ENCODE data around the gene SCNN1A. TPM values are rescaled to one million over a fixed set of nuclear protein-coding genes. Genes with fewer than 3 reads are reported as not detected.

SCNN1A gene
- total RNA-seq, result 100 to 1,000 TPM; 158 to 188 TPM

DNA sequence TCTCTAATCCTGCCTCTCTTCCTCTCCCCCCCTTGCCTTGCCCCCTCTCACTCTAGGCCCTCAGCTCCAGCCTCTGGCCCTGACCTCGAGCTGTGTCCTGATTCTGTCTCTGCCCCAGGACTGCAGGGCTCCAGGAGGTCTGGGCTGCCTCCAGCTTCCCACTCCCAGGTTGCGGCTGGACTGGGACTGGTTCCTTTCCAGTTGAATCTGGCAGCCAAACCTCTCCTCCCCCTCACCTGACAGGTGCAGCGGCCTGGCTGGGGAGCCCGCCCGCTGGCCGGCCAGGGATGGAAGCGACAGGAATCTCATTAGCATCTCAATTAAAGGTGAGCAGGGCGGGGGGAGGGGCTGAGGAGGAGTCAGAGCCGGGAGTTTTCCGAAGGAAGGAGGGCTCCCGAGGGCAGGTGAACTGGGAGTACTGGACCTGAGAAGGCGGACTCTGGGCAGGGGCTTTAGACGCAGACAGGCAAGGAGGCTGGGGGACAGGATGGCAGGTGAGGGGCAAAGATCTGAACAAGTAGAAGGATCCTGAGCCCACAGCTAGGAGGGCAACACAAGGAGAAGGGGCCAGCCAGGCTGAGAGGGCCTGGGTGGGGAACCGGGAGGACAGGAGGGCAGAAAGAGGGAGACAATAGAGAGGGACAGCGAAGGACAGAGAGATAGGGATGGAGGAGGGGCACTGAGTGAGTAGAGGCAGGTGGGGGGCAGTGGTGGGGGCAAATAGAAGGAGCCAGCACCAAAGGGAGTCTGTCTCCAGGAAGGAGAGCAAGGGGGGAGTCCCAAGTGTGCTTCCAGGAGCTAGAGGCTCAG, at the start of gene SCNN1A:
Gene SCNN1A (minus strand): TSS at position 295 of the 810 bp plus-strand sequence. CDS start 780 bp downstream, outside the sequence.
- Histone ChIP-seq H3K27ac (peak within 1 kb of the TSS; percentile 91), H3K4me1 (peaks cover 13% of the 10 kb centered on the region), H3K36me3 (no peaks in the 10 kb centered on the region), H3K27me3 (no peaks in the 10 kb centered on the region), H3K9me3 (no peaks in the 10 kb centered on the region), H3K4me3 (peak within 1 kb of the TSS; percentile 34), H3K9ac (ENCODE audit: low read depth in 2 of 2, low read length in 2 of 2) (peak within 1 kb of the TSS; percentile 89)
- intact Hi-C loops (cut with DNase I), result no loop called here
- peak; percentile 92 for DNase-seq
- TF ChIP-seq, protein P1, sequence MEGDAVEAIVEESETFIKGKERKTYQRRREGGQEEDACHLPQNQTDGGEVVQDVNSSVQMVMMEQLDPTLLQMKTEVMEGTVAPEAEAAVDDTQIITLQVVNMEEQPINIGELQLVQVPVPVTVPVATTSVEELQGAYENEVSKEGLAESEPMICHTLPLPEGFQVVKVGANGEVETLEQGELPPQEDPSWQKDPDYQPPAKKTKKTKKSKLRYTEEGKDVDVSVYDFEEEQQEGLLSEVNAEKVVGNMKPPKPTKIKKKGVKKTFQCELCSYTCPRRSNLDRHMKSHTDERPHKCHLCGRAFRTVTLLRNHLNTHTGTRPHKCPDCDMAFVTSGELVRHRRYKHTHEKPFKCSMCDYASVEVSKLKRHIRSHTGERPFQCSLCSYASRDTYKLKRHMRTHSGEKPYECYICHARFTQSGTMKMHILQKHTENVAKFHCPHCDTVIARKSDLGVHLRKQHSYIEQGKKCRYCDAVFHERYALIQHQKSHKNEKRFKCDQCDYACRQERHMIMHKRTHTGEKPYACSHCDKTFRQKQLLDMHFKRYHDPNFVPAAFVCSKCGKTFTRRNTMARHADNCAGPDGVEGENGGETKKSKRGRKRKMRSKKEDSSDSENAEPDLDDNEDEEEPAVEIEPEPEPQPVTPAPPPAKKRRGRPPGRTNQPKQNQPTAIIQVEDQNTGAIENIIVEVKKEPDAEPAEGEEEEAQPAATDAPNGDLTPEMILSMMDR (IDR thresholded peaks at IDR 0.05), result no peak

DNA sequence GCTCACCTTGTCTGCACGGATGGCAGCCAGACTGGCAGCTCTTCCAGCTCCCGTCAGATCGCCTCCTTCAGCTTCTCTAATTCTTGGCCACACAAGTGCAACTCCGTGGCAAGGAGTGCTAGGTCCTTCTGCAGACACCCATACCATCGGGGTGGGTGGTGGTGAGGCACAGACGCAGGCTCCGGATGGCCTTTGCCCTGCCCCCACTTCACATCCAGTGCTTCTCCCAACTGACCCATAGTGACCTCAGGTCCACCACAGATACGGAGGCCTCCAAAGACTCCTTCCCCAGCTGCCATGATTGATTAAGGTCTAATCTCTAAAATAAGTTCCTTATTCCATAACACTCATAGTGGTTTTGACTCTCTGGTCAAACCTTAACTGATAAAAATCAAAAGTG, 49.5 kb upstream of the SCNN1A start:
- Histone ChIP-seq H3K27ac (no peak overlapping the region), H3K27me3 (no peaks in the 10 kb centered on the region), H3K4me3 (no peak overlapping the region), H3K9me3 (no peaks in the 10 kb centered on the region), H3K9ac (ENCODE audit: low read depth in 2 of 2, low read length in 2 of 2) (no peak overlapping the region), H3K36me3 (no peaks in the 10 kb centered on the region), H3K4me1 (peaks cover 3% of the 10 kb centered on the region)
- intact Hi-C loops (cut with DNase I), result loop anchor here (5.0 kb wide), 2 partner anchors 42 to 112 kb away; no protein-coding TSS in a partner anchor
- TF ChIP-seq, protein P1 (IDR thresholded peaks at IDR 0.05), result no peak
- DNase-seq, result no peak

DNA sequence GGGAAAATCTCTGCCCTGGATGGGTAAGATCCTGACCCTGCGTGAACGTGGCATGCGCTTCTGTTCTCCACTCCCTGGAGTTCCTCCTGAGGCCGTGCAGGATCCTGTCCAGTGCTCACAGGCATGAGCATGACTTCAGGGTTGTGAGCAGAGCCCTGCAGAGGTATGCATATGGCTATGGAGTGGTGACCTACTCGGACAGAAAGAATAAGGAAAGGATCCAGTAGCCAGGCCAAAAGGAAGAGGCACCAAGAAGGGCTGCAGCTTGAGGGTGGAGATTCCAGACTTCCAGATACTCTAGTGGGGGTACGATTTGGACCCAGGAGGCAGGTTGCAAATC, 48.6 kb upstream of the SCNN1A start:
- DNase-seq, result no peak
- Histone ChIP-seq H3K27ac (no peak overlapping the region), H3K27me3 (no peaks in the 10 kb centered on the region), H3K4me1 (peaks cover 3% of the 10 kb centered on the region), H3K36me3 (no peaks in the 10 kb centered on the region), H3K9me3 (no peaks in the 10 kb centered on the region), H3K4me3 (no peak overlapping the region), H3K9ac (ENCODE audit: low read depth in 2 of 2, low read length in 2 of 2) (peak overlapping the region; percentile 36 to 53)
- intact Hi-C loops (cut with DNase I), result loop anchor here (5.0 kb wide), 2 partner anchors 43 to 113 kb away; no protein-coding TSS in a partner anchor
- TF ChIP-seq, protein P1 (IDR thresholded peaks at IDR 0.05), result no peak

DNA sequence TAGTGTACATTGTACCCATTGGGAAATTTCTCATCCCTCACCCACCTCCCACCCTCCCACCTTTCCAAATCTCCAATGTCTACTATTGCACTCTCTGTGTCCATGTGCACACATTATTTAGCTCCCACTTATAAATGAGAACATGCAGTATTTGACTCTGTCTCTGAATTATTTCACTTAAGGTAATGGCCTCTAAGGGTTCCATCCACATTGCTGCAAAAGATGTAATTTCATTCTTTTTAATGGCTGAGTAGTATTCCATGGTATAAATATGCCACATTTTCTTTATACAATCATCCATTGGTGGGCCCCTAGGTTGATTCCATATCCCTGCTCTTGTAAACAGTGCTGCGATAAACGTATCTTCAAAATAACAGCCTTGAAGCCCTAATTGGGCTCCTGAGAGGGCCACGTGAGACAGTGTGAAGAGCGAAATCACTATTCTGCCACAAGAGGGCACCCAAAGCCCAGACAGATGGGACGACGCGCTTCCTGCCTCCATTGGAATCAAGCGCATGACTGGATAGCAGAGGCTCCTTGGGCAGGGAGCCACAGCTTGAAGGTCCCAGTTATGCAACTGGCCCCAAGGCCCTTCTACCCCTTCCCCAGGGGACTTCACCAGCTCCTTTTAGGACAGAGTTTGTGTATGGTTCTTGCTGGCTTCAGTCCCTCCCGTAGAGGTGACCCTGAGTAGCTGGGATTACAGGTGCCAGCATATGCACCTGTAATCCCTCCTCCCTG, 48.1 kb upstream of the SCNN1A start:
- no peaks in the 10 kb centered on the region for H3K9me3 ChIP-seq
- H3K4me1 ChIP-seq, result peaks cover 3% of the 10 kb centered on the region
- no peak overlapping the region for H3K4me3 ChIP-seq
- no peaks in the 10 kb centered on the region for H3K27me3 ChIP-seq
- H3K27ac ChIP-seq, result no peak overlapping the region
- peak overlapping the region; percentile 36 to 53 for H3K9ac ChIP-seq (ENCODE audit: low read depth in 2 of 2, low read length in 2 of 2)
- peak; percentile 89 for DNase-seq
- intact Hi-C loops (cut with DNase I), result loop anchor here (5.0 kb wide), 2 partner anchors 44 to 114 kb away; no protein-coding TSS in a partner anchor
- H3K36me3 ChIP-seq, result no peaks in the 10 kb centered on the region
- TF ChIP-seq, protein P1 (IDR thresholded peaks at IDR 0.05), result peak; percentile 91

DNA sequence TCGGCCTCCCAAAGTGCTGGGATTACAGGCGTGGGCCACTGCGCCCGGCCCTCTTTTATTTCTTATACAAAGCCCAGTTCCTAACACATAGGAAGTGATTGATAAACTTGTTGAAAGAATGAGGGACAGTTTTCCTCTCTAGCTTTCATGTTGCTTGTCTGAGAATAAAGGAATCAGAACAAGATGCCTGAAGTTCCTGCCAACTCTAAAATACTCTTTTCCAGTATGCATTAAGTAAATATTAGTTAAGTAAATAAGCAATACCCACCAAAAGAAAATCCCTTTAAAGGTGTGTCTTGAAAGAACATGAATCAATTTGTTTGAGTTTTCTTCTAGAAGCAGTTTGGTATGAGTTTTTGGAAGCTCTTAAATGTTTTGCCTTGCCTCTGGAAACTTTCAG, 45.0 kb upstream of the SCNN1A start:
- H3K4me1 ChIP-seq, result peaks cover 3% of the 10 kb centered on the region
- H3K27ac ChIP-seq, result no peak overlapping the region
- H3K4me3 ChIP-seq, result no peak overlapping the region
- intact Hi-C loops (cut with DNase I), result loop anchor here (5.0 kb wide), 2 partner anchors 47 to 117 kb away; no protein-coding TSS in a partner anchor
- H3K9me3 ChIP-seq, result no peaks in the 10 kb centered on the region
- TF ChIP-seq, protein P1 (IDR thresholded peaks at IDR 0.05), result no peak
- H3K36me3 ChIP-seq, result no peaks in the 10 kb centered on the region
- H3K9ac ChIP-seq (ENCODE audit: low read depth in 2 of 2, low read length in 2 of 2), result no peak overlapping the region
- no peaks in the 10 kb centered on the region for H3K27me3 ChIP-seq
- DNase-seq, result no peak

Measured in colonic mucosa (tissue), 4 donors.